ENCODE measurements around the gene BLTP3A.
A peak's percentile ranks its signal among the peaks of the same experiment; 100 is the strongest.
"Not testable (repeated sequence)": the region's sequence is repeated elsewhere in the genome, so short reads cannot be mapped to it uniquely, and the experiment has no call there.

BLTP3A gene

GRCh38 chr6:34745277-34746103 lies 46.4 kb upstream of the BLTP3A start:
- H3K36me3 ChIP-seq, result no peaks in the 10 kb centered on the region
- intact Hi-C loops (cut with DNase I; ENCODE audit: low total_unique reads), result no loop called here
- no peaks in the 10 kb centered on the region for H3K4me1 ChIP-seq
- TF ChIP-seq, protein P1, sequence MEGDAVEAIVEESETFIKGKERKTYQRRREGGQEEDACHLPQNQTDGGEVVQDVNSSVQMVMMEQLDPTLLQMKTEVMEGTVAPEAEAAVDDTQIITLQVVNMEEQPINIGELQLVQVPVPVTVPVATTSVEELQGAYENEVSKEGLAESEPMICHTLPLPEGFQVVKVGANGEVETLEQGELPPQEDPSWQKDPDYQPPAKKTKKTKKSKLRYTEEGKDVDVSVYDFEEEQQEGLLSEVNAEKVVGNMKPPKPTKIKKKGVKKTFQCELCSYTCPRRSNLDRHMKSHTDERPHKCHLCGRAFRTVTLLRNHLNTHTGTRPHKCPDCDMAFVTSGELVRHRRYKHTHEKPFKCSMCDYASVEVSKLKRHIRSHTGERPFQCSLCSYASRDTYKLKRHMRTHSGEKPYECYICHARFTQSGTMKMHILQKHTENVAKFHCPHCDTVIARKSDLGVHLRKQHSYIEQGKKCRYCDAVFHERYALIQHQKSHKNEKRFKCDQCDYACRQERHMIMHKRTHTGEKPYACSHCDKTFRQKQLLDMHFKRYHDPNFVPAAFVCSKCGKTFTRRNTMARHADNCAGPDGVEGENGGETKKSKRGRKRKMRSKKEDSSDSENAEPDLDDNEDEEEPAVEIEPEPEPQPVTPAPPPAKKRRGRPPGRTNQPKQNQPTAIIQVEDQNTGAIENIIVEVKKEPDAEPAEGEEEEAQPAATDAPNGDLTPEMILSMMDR (IDR thresholded peaks at IDR 0.05), result no peak
- H3K27me3 ChIP-seq, result no peaks in the 10 kb centered on the region
- no peaks in the 10 kb centered on the region for H3K9me3 ChIP-seq
- H3K4me3 ChIP-seq, result no peak overlapping the region
- DNase-seq, result no peak
- no peak overlapping the region for H3K27ac ChIP-seq

GRCh38 chr6:34746104-34746846 lies 45.6 kb upstream of the BLTP3A start:
- Histone ChIP-seq H3K27me3 (no peaks in the 10 kb centered on the region), H3K36me3 (no peaks in the 10 kb centered on the region), H3K4me3 (no peak overlapping the region), H3K9me3 (no peaks in the 10 kb centered on the region), H3K27ac (no peak overlapping the region), H3K4me1 (no peaks in the 10 kb centered on the region)
- intact Hi-C loops (cut with DNase I; ENCODE audit: low total_unique reads), result no loop called here
- no peak for DNase-seq
- TF ChIP-seq, protein P1 (IDR thresholded peaks at IDR 0.05), result no peak

GRCh38 chr6:34748757-34749156 lies 43.1 kb upstream of the BLTP3A start:
- H3K4me3 ChIP-seq, result no peak overlapping the region
- H3K4me1 ChIP-seq, result no peaks in the 10 kb centered on the region
- H3K9me3 ChIP-seq, result no peaks in the 10 kb centered on the region
- DNase-seq, result no peak
- no peaks in the 10 kb centered on the region for H3K36me3 ChIP-seq
- TF ChIP-seq, protein P1 (IDR thresholded peaks at IDR 0.05), result no peak
- no peaks in the 10 kb centered on the region for H3K27me3 ChIP-seq
- intact Hi-C loops (cut with DNase I; ENCODE audit: low total_unique reads), result no loop called here
- no peak overlapping the region for H3K27ac ChIP-seq

GRCh38 chr6:34756513-34756856 lies 35.4 kb upstream of the BLTP3A start:
- intact Hi-C loops (cut with DNase I; ENCODE audit: low total_unique reads), result loop anchor here (5.0 kb wide), 1 partner anchor 131 kb away; the partner anchor contains the start of genes ANKS1A and TAF11
- not testable (repeated sequence) for H3K36me3 ChIP-seq, H3K9me3 ChIP-seq, H3K27me3 ChIP-seq, DNase-seq
- TF ChIP-seq, protein P1 (IDR thresholded peaks at IDR 0.05), result peak; percentile 24 to 25
- Histone ChIP-seq H3K4me3 (peak overlapping the region; percentile 51 to 66), H3K27ac (peak overlapping the region; percentile 75 to 91), H3K4me1 (peaks cover 0 to 11% (median 8%) of the 10 kb centered on the region in 4 donors)

DNA sequence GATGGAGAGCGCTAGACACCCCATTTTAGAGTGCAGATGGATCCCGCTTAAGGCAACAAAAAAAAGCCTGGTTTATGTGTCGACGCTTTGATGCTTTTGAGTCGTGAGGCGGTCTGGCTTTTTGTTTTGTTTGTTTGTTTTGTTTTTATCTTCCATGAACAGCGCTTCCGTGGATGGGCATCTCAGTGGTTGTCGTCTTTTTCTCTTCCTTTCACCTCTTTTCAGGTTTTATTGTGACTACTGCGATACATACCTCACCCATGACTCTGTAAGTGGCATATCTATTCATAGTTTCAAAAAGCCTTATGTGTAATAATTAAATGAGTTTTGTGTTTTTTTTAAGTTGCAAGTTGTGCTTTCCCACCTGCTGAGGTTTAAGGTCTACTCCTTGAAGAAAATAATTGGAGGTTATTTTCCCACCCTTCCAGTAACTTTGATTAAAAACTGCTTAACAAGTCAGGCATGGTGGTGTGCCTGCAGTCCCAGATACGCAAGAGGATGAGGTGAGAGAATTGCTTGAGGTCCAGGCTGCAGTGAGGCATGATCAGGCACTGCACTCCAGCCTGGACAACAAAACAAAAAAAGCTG lies 34.1 kb upstream of the BLTP3A start:
- TF ChIP-seq, protein P1 (IDR thresholded peaks at IDR 0.05), result no peak
- Histone ChIP-seq H3K27ac (peak overlapping the region; percentile 75 to 91), H3K4me1 (peaks cover 0 to 11% (median 8%) of the 10 kb centered on the region in 4 donors), H3K36me3 (peaks cover 5 to 20% (median 7%) of the 10 kb centered on the region in 3 donors), H3K27me3 (no peaks in the 10 kb centered on the region), H3K4me3 (peak overlapping the region; percentile 51 to 66), H3K9me3 (no peaks in the 10 kb centered on the region)
- DNase-seq, result no peak
- intact Hi-C loops (cut with DNase I; ENCODE audit: low total_unique reads), result loop anchor here (5.0 kb wide), 1 partner anchor 130 kb away; the partner anchor contains the start of genes ANKS1A and TAF11
